B cell (primary cell): Measurements from ENCODE around the gene TENT5C.

Source experiments
- EZH2 ChIP-seq: IDR thresholded peaks from 2 replicates; pipeline ENCODE4 v1.6.1; 2012; ENCODE audit warnings: borderline replicate concordance, low read depth, mild to moderate bottlenecking, moderate library complexity, low read length; ENCODE audit not compliant: insufficient read depth, poor library complexity, severe bottlenecking
- TF ChIP-seq, protein P1 (sequence below): fragments of 200-600 bp; IDR thresholded peaks from one replicate; pipeline ENCODE4 v1.8.0; 2022; ENCODE audit warnings: antibody characterized with exemption, mild to moderate bottlenecking

DNA sequence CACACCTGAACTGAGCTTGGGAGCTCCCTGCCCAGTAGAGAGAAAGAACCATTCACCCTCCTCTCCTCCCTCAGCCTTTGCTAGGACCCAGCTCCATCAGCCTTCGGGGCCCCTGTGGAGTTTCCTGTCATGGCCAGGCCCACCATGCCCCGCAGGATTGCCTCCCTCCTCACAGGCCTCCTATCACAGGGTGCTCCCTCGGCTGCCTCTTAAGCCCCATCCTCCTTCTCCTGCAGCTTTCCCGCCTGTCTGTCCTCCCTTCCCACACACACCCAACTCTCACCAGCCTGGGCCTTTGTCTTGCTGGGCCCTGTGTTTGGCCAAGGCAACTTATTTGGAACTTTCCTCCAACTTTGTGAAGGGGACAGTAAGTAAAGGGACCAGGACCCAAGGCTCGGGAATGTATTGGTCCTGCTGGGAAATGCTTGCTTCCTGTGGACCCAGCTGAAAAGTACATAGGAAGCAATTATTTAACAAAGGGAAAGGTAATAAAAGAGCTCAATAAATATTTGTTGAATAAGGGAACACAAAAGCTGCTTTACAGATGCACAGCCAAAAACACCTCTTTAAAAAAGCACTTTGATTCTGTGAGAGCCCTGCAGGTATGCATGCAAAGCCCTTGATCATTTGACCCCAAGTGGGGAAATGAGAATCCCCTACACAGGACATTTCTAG lies 31.6 kb upstream of the TENT5C start:
- TF ChIP-seq, protein P1, sequence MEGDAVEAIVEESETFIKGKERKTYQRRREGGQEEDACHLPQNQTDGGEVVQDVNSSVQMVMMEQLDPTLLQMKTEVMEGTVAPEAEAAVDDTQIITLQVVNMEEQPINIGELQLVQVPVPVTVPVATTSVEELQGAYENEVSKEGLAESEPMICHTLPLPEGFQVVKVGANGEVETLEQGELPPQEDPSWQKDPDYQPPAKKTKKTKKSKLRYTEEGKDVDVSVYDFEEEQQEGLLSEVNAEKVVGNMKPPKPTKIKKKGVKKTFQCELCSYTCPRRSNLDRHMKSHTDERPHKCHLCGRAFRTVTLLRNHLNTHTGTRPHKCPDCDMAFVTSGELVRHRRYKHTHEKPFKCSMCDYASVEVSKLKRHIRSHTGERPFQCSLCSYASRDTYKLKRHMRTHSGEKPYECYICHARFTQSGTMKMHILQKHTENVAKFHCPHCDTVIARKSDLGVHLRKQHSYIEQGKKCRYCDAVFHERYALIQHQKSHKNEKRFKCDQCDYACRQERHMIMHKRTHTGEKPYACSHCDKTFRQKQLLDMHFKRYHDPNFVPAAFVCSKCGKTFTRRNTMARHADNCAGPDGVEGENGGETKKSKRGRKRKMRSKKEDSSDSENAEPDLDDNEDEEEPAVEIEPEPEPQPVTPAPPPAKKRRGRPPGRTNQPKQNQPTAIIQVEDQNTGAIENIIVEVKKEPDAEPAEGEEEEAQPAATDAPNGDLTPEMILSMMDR: no peak
- no peak for TF ChIP-seq EZH2
